Keratinocyte (primary cell): ENCODE data around the gene POLH. TPM values are rescaled to one million over a fixed set of nuclear protein-coding genes. Genes with fewer than 3 reads are reported as not detected.
"Not testable (repeated sequence)": the region's sequence is repeated elsewhere in the genome, so short reads cannot be mapped to it uniquely, and the experiment has no call there.

Experiments
- DNase-seq: peaks from one replicate; pipeline ENCODE4 v3.0.0-alpha.2; 2011; ENCODE audit warnings: low read depth, missing footprints, low spot score
- FAIRE-seq: peaks from 2 replicates; lab custom pipeline; 2011; peaks lifted over from hg19 to GRCh38; lab: Jason Lieb, UNC
- H2AFZ ChIP-seq: 2 replicates; pipeline ENCODE4 v1.6.0; 2012; ENCODE audit warnings: low read length, control low read depth, inconsistent platforms; ENCODE audit not compliant: control insufficient read depth
- H3K27ac ChIP-seq: 2 replicates; pipeline ENCODE4 v1.5.1; 2011; ENCODE audit warnings: low read length; ENCODE audit not compliant: control insufficient read depth, insufficient read depth
- H3K27me3 ChIP-seq: 3 replicates; pipeline ENCODE4 v1.6.0; 2011; ENCODE audit warnings: low read length; ENCODE audit not compliant: control insufficient read depth, insufficient read depth; ENCODE audit errors: extremely low read depth
- H3K36me3 ChIP-seq, 2 experiments: 2 replicates in 1 of 2; 3 replicates in 1 of 2; pipeline ENCODE4 v1.5.1; 2011; ENCODE audit warnings: low read length in 2 of 2, mild to moderate bottlenecking in 1 of 2; ENCODE audit not compliant: control insufficient read depth in 2 of 2, insufficient read depth in 2 of 2; ENCODE audit errors: extremely low read depth in 1 of 2
- H3K4me1 ChIP-seq: 3 replicates; pipeline ENCODE4 v1.5.1; 2011; ENCODE audit warnings: low read length; ENCODE audit not compliant: control insufficient read depth, insufficient read depth; ENCODE audit errors: extremely low read depth
- H3K4me2 ChIP-seq: 3 replicates; pipeline ENCODE4 v1.6.0; 2011; ENCODE audit warnings: low read depth, low read length; ENCODE audit not compliant: control insufficient read depth, insufficient read depth; ENCODE audit errors: extremely low read depth
- H3K4me3 ChIP-seq, 3 experiments: fragments of 200-600 bp in 1 of 3; sonication (generic) in 1 of 3; 2 replicates in 2 of 3; 3 replicates in 1 of 3; pipeline ENCODE4 v1.5.1; 2011 to 2016; ENCODE audit warnings: low read length in 3 of 3, mild to moderate bottlenecking in 3 of 3, control low read depth in 2 of 3, inconsistent platforms in 1 of 3, low read depth in 1 of 3, mixed read lengths in 1 of 3, mixed run types in 1 of 3, moderate library complexity in 1 of 3; ENCODE audit not compliant: control insufficient read depth in 2 of 3, insufficient read depth in 2 of 3; ENCODE audit errors: extremely low read depth in 1 of 3
- H3K79me2 ChIP-seq: 2 replicates; pipeline ENCODE4 v1.6.0; 2012; ENCODE audit warnings: low read length; ENCODE audit not compliant: control insufficient read depth, insufficient read depth
- H3K9ac ChIP-seq: 3 replicates; pipeline ENCODE4 v1.6.0; 2011; ENCODE audit warnings: low read length; ENCODE audit not compliant: control insufficient read depth, insufficient read depth; ENCODE audit errors: extremely low read depth
- H3K9me1 ChIP-seq: 3 replicates; pipeline ENCODE4 v1.6.0; 2011; ENCODE audit warnings: low read length; ENCODE audit not compliant: control insufficient read depth, insufficient read depth; ENCODE audit errors: extremely low read depth
- H3K9me3 ChIP-seq: 2 replicates; pipeline ENCODE4 v1.5.1; 2012; ENCODE audit warnings: low read depth, low read length; ENCODE audit not compliant: control insufficient read depth
- H4K20me1 ChIP-seq: 3 replicates; pipeline ENCODE4 v1.6.0; 2011; ENCODE audit warnings: low read length; ENCODE audit not compliant: control insufficient read depth, insufficient read depth; ENCODE audit errors: extremely low read depth
- EZH2 ChIP-seq: IDR thresholded peaks from one replicate; pipeline ENCODE4 v1.6.1; 2012; ENCODE audit warnings: inconsistent platforms, mild to moderate bottlenecking, low read length, moderate library complexity
- dilution Hi-C: fragments of 300-500 bp; cut with MboI; formaldehyde crosslinking; loops from one replicate; pipeline ENCODE4 v1.7.0; 2020; ENCODE audit warnings: low sequenced_read_pairs; ENCODE audit not compliant: extremely low pct_ligation_motif_present
- polyA plus RNA-seq, 5 experiments: library from polyadenylated mRNA; depleted of rRNA in 3 of 5; stranded (reverse) in 3 of 5; stranded (forward) in 1 of 5; unstranded in 1 of 5; fragments of >200 nt; gene quantifications; 1 replicate in 1 of 5; 2 replicates in 3 of 5; 3 replicates in 1 of 5; pipeline versions ENCODE4 v1.2.1 to v1.2.3, GENCODE V29; 2011 to 2012; ENCODE audit warnings: missing spikeins in 2 of 5, low read depth in 1 of 5, low replicate concordance in 1 of 5
- TF ChIP-seq, protein P1 (sequence below), 3 experiments: IDR thresholded peaks in 1 of 3; conservative IDR thresholded peaks in 1 of 3; optimal IDR thresholded peaks in 1 of 3; 2 replicates in 2 of 3; 3 replicates in 1 of 3; pipeline versions ENCODE3 to v1.5.1; 2011; ENCODE audit warnings: low read length in 3 of 3, mild to moderate bottlenecking in 3 of 3, moderate library complexity in 2 of 3, control low read depth in 1 of 3, inconsistent platforms in 1 of 3; ENCODE audit not compliant: insufficient read depth in 2 of 3; ENCODE audit errors: extremely low read depth in 1 of 3

The POLH gene
- polyA plus RNA-seq, 1 donor (not counting 4 experiments of a cell fraction or from before 2014, with no cell fraction given) = 29.9 TPM

GRCh38 chr6:43647613-43648012 lies 71.6 kb downstream of the POLH start:
- Histone ChIP-seq H3K36me3 (no peaks in the 10 kb centered on the region), H3K4me3 (no peak overlapping the region), H3K4me2 (no peak overlapping the region), H4K20me1 (no peaks in the 10 kb centered on the region), H3K27me3 (no peaks in the 10 kb centered on the region), H3K27ac (no peak overlapping the region), H3K4me1 (no peaks in the 10 kb centered on the region), H3K9me1 (no peaks in the 10 kb centered on the region), H3K9me3 (no peaks in the 10 kb centered on the region), H3K79me2 (no peaks in the 10 kb centered on the region), H2AFZ (no peak overlapping the region), H3K9ac (no peak overlapping the region)
- dilution Hi-C loops = no loop called here
- no peak for TF ChIP-seq EZH2
- TF ChIP-seq, protein P1, sequence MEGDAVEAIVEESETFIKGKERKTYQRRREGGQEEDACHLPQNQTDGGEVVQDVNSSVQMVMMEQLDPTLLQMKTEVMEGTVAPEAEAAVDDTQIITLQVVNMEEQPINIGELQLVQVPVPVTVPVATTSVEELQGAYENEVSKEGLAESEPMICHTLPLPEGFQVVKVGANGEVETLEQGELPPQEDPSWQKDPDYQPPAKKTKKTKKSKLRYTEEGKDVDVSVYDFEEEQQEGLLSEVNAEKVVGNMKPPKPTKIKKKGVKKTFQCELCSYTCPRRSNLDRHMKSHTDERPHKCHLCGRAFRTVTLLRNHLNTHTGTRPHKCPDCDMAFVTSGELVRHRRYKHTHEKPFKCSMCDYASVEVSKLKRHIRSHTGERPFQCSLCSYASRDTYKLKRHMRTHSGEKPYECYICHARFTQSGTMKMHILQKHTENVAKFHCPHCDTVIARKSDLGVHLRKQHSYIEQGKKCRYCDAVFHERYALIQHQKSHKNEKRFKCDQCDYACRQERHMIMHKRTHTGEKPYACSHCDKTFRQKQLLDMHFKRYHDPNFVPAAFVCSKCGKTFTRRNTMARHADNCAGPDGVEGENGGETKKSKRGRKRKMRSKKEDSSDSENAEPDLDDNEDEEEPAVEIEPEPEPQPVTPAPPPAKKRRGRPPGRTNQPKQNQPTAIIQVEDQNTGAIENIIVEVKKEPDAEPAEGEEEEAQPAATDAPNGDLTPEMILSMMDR (optimal IDR thresholded peaks at IDR 0.05 in 1 of 3, IDR thresholded peaks at IDR 0.05 in 1 of 3, conservative IDR thresholded peaks at IDR 0.05 in 1 of 3; ENCODE audit: extremely low read depth in 1 of 3, insufficient read depth in 2 of 3, low read length in 3 of 3) = no peak
- no peak for DNase-seq
- no peak for FAIRE-seq

DNA sequence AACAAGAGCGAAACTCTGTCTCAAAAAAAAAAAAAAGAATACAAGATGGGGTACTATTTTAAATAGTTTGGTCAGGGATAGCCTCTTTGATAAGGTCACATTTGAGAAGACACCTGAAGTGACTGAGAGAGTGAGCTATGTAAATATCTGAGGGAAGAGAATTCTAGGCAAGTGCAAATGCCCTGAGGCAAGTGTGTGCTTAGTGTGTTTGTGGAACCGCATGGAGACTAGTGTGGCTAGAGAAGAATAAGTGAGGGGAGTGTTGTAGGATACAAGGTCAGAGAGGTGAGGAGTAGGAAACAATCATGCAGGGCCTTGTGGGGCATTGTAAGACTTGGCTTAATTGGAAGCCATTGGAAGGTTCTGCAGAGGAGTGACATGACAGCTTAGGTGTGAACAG lies 72.3 kb downstream of the POLH start:
- H2AFZ ChIP-seq = no peak overlapping the region
- dilution Hi-C loops = no loop called here
- H3K9me1 ChIP-seq = no peaks in the 10 kb centered on the region
- no peaks in the 10 kb centered on the region for H3K4me1 ChIP-seq
- no peaks in the 10 kb centered on the region for H3K27me3 ChIP-seq
- no peak overlapping the region for H3K9ac ChIP-seq
- no peak overlapping the region for H3K4me3 ChIP-seq
- no peaks in the 10 kb centered on the region for H3K9me3 ChIP-seq
- TF ChIP-seq, protein P1 (optimal IDR thresholded peaks at IDR 0.05 in 1 of 3, IDR thresholded peaks at IDR 0.05 in 1 of 3, conservative IDR thresholded peaks at IDR 0.05 in 1 of 3; ENCODE audit: extremely low read depth in 1 of 3, insufficient read depth in 2 of 3, low read length in 3 of 3) = no peak
- TF ChIP-seq EZH2 = no peak
- no peaks in the 10 kb centered on the region for H3K79me2 ChIP-seq
- H4K20me1 ChIP-seq = no peaks in the 10 kb centered on the region
- DNase-seq (no peak), FAIRE-seq (no peak)
- no peak overlapping the region for H3K27ac ChIP-seq
- H3K36me3 ChIP-seq = no peaks in the 10 kb centered on the region
- H3K4me2 ChIP-seq = no peak overlapping the region

DNA sequence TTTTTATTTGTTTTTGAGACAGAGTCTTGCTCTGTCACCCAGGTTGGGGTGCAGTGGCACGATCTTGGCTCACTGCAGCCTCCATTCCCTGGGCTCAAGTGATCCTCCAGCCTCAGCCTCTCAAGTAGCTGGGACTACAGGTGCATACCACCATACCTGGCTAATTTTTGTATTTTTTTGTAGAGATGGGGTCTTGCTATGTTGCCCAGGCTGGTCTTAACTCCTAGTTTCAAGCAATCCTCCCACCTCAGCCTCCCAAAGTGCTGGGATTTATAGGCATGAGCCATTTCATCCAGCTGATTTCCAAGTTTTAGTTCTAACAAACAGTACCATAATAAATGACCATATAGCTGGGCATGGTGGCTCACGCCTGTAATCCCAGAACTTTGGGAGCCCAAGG lies 76.8 kb downstream of the POLH start:
- H3K36me3 ChIP-seq, DNase-seq, H2AFZ ChIP-seq, H3K9me3 ChIP-seq, H3K4me2 ChIP-seq, H3K4me1 ChIP-seq, H3K9me1 ChIP-seq, H4K20me1 ChIP-seq, FAIRE-seq, H3K79me2 ChIP-seq, dilution Hi-C loops, H3K9ac ChIP-seq, H3K27ac ChIP-seq, H3K4me3 ChIP-seq, H3K27me3 ChIP-seq: not testable (repeated sequence)
